HG02798 (cell line): ENCODE measurements around the gene FGF14.

ENCODE experiments used
- ATAC-seq: cut with Tn5 transposase; IDR thresholded peaks from one replicate; pipeline ENCODE4 v1.9.1; 2021; ENCODE audit warnings: mild to moderate bottlenecking; ENCODE audit not compliant: unreplicated experiment, poor library complexity

FGF14 gene

GRCh38 chr13:102373221-102373620, 28.6 kb downstream of the FGF14 start:
- no peak for ATAC-seq

GRCh38 chr13:102369302-102369701, 32.5 kb downstream of the FGF14 start:
- no peak for ATAC-seq

GRCh38 chr13:102367836-102368235, 34.0 kb downstream of the FGF14 start:
- ATAC-seq: no peak

GRCh38 chr13:102361113-102361512, 40.7 kb downstream of the FGF14 start:
- ATAC-seq: no peak

- ATAC-seq: no peak
Measured at GRCh38 chr13:102359264-102359663, 42.6 kb downstream of the FGF14 start.

- no peak for ATAC-seq
Measured at GRCh38 chr13:102355251-102355650, 46.6 kb downstream of the FGF14 start.

- ATAC-seq: no peak
Measured at GRCh38 chr13:102354011-102354410, 47.8 kb downstream of the FGF14 start.

GRCh38 chr13:102351521-102351920, 50.3 kb downstream of the FGF14 start:
- ATAC-seq: no peak

- ATAC-seq: no peak
Measured at GRCh38 chr13:102347490-102347889, 54.4 kb downstream of the FGF14 start.

GRCh38 chr13:102346769-102347168, 55.1 kb downstream of the FGF14 start:
- ATAC-seq: no peak

- no peak for ATAC-seq
Measured at GRCh38 chr13:102344410-102344809, 57.4 kb downstream of the FGF14 start.

- no peak for ATAC-seq
Measured at GRCh38 chr13:102333320-102334198, 68.3 kb downstream of the FGF14 start.

- ATAC-seq: peak; percentile 85
Measured at GRCh38 chr13:102328909-102329308, 72.9 kb downstream of the FGF14 start.

GRCh38 chr13:102327119-102327617, 74.7 kb downstream of the FGF14 start:
- ATAC-seq: no peak

GRCh38 chr13:102326381-102327118, 75.3 kb downstream of the FGF14 start:
- ATAC-seq: no peak

- no peak for ATAC-seq
Measured at GRCh38 chr13:102325321-102325720, 76.5 kb downstream of the FGF14 start.

- ATAC-seq: no peak
Measured at GRCh38 chr13:102323505-102323904, 78.3 kb downstream of the FGF14 start.

- ATAC-seq: no peak
Measured at GRCh38 chr13:102323012-102323411, 78.8 kb downstream of the FGF14 start.

GRCh38 chr13:102322211-102322610, 79.6 kb downstream of the FGF14 start:
- ATAC-seq: no peak

GRCh38 chr13:102318233-102318632, 83.6 kb downstream of the FGF14 start:
- ATAC-seq: no peak

- no peak for ATAC-seq
Measured at GRCh38 chr13:102317593-102317992, 84.3 kb downstream of the FGF14 start.
